K562 (cell line): Measurements from ENCODE around the gene MAPK4. TPM values are rescaled to one million over a fixed set of nuclear protein-coding genes. Genes with fewer than 3 reads are reported as not detected.

Experiments used
- ATAC-seq: fragments of 200-7000 bp; cut with Tn5 transposase; 3 replicates; pipeline ENCODE4 v1.9.1; 2020; ENCODE audit warnings: moderate library complexity
- BruUV-seq: library from RNA; stranded (reverse); fragments of 400-500 nt; replicated peaks from 2 replicates; lab custom pipeline; 2021; lab: Mats Ljungman, UMichigan
- CTCF ChIA-PET: fragments of 300-600 bp; formaldehyde crosslinking; extraction: SDS; loops from one replicate; lab custom pipeline; 2021; ENCODE audit warnings: low intra/inter-chr PET ratio; lab: Yijun Ruan, JAX
- POLR2A ChIA-PET: fragments of 300-600, 350-650 bp; sonication (Branson Sonifier 250); formaldehyde crosslinking; extraction: SDS; loops from one replicate; lab custom pipeline; 2021; ENCODE audit warnings: antibody characterized with exemption, inconsistent platforms; lab: Yijun Ruan, JAX
- DNase-seq, 4 experiments: peaks; one replicate each; pipeline versions ENCODE4 v3.0.0 to v3.0.0-alpha.2; 2011 to 2018; ENCODE audit warnings: low spot score in 3 of 4, mixed read lengths in 3 of 4; ENCODE audit errors: extremely low read depth in 1 of 4
- FAIRE-seq: peaks from 2 replicates; lab custom pipeline; 2011; peaks lifted over from hg19 to GRCh38; lab: Jason Lieb, UNC
- H2AFZ ChIP-seq: 2 replicates; pipeline ENCODE4 v1.6.0; 2011; ENCODE audit warnings: low read depth, low read length, control low read depth, inconsistent platforms
- H3K27ac ChIP-seq: fragments of 200-600 bp; 3 replicates; pipeline ENCODE4 v1.8.0; 2011; ENCODE audit warnings: low read depth, mild to moderate bottlenecking, control low read depth, inconsistent platforms, low read length, moderate library complexity, mixed read lengths; ENCODE audit errors: extremely low read depth
- H3K27me3 ChIP-seq, 2 experiments: fragments of 300-600 bp in 1 of 2; 2 replicates in 1 of 2; 3 replicates in 1 of 2; pipeline versions ENCODE4 v1.6.0 to v1.8.0; 2011; ENCODE audit warnings: inconsistent platforms in 2 of 2, low read length in 2 of 2, mild to moderate bottlenecking in 1 of 2, mixed read lengths in 1 of 2, moderate library complexity in 1 of 2; ENCODE audit not compliant: control insufficient read depth in 2 of 2, insufficient read depth in 2 of 2
- H3K36me3 ChIP-seq: fragments of 300-600 bp; 3 replicates; pipeline ENCODE4 v1.8.0; 2011; ENCODE audit warnings: mild to moderate bottlenecking, low read length, inconsistent platforms; ENCODE audit not compliant: control insufficient read depth, insufficient read depth
- H3K4me1 ChIP-seq, 2 experiments: fragments of 200-600 bp in 1 of 2; replicated peaks in 1 of 2; 2 replicates in 1 of 2; 3 replicates in 1 of 2; pipeline versions ENCODE4 v1.5.1 to v1.8.0; 2011; ENCODE audit warnings: inconsistent platforms in 2 of 2, low read length in 2 of 2, mild to moderate bottlenecking in 1 of 2, mixed read lengths in 1 of 2, moderate library complexity in 1 of 2; ENCODE audit not compliant: control insufficient read depth in 2 of 2, insufficient read depth in 2 of 2
- H3K4me2 ChIP-seq: 2 replicates; pipeline ENCODE4 v1.6.1; 2011; ENCODE audit warnings: low read length, control low read depth, inconsistent platforms, mixed read lengths; ENCODE audit not compliant: insufficient read depth
- H3K4me3 ChIP-seq: fragments of 200-600 bp; sonication (generic), shearing (Covaris generic); 2 replicates; pipeline ENCODE4 v1.5.1; 2016; ENCODE audit warnings: control low read depth, inconsistent platforms
- H3K79me2 ChIP-seq: fragments of 200-600 bp; 3 replicates; pipeline ENCODE4 v1.8.0; 2011; ENCODE audit warnings: low read length, inconsistent platforms; ENCODE audit not compliant: control insufficient read depth, insufficient read depth
- H3K9ac ChIP-seq, 2 experiments: 2 replicates each; pipeline versions ENCODE4 v1.6.0 to v1.6.1; 2011; ENCODE audit warnings: low read depth in 2 of 2, low read length in 2 of 2, control low read depth in 1 of 2, inconsistent platforms in 1 of 2, mild to moderate bottlenecking in 1 of 2, mixed read lengths in 1 of 2; ENCODE audit not compliant: insufficient read depth in 1 of 2
- H3K9me1 ChIP-seq: one replicate; pipeline ENCODE4 v1.6.0; 2011; ENCODE audit warnings: inconsistent platforms, mild to moderate bottlenecking, low read length, moderate library complexity; ENCODE audit not compliant: control insufficient read depth, insufficient read depth
- H3K9me3 ChIP-seq: replicated peaks from 2 replicates; pipeline ENCODE4 v1.5.1; 2011; ENCODE audit warnings: low read depth, low read length, inconsistent platforms; ENCODE audit not compliant: control insufficient read depth, insufficient read depth
- H4K20me1 ChIP-seq: replicated peaks from 2 replicates; pipeline ENCODE4 v1.6.1; 2011; ENCODE audit warnings: low read length, inconsistent platforms, mixed read lengths; ENCODE audit not compliant: control insufficient read depth, insufficient read depth
- BCOR ChIP-seq: fragments of 450-650 bp; IDR thresholded peaks from 2 replicates; pipeline ENCODE4 v1.6.1; 2016
- COPS2 ChIP-seq: fragments of 450-650 bp; conservative IDR thresholded peaks from 2 replicates; pipeline ENCODE4 v1.6.1; 2016; ENCODE audit warnings: mild to moderate bottlenecking, moderate library complexity
- FOXK1 ChIP-seq: sonication (generic); formaldehyde crosslinking; IDR thresholded peaks from 2 replicates; pipeline ENCODE4 v1.8.0; 2022; ENCODE audit warnings: missing genetic modification reagents, mild to moderate bottlenecking, borderline replicate concordance
- MBD2 ChIP-seq: sonication (generic); IDR thresholded peaks from 2 replicates; pipeline ENCODE4 v1.6.1; 2016; ENCODE audit warnings: low read depth, borderline replicate concordance
- MCM3 ChIP-seq: fragments of 450-650 bp; IDR thresholded peaks from 2 replicates; pipeline ENCODE4 v1.6.1; 2016
- MNT ChIP-seq, 2 experiments: fragments of 450-650 bp; conservative IDR thresholded peaks; 2 replicates each; pipeline ENCODE4 v1.6.1; 2017; ENCODE audit warnings: mild to moderate bottlenecking in 2 of 2, moderate library complexity in 2 of 2
- TEAD2 ChIP-seq: fragments of 450-650 bp; IDR thresholded peaks from 2 replicates; pipeline ENCODE4 v1.6.1; 2016; ENCODE audit warnings: missing genetic modification characterization, control low read depth, missing compliant biosample characterization
- ZNF584 ChIP-seq: fragments of 200-800 bp; sonication (Bioruptor generic); IDR thresholded peaks from 2 replicates; pipeline ENCODE4 v1.6.1; 2016; ENCODE audit warnings: low read depth, mild to moderate bottlenecking, missing genetic modification characterization, missing compliant biosample characterization
- ZNF695 ChIP-seq: fragments of 450-650 bp; formaldehyde crosslinking; IDR thresholded peaks from 2 replicates; pipeline ENCODE4 v1.4.0; 2020; ENCODE audit warnings: mild to moderate bottlenecking, moderate library complexity
- WGBS: fragments of 100-300 bp; shearing (Covaris generic); methylation state at CpG from one replicate; pipeline ENCODE4 v1.1.6; 2016; ENCODE audit warnings: low coverage, mixed read lengths; ENCODE audit not compliant: insufficient coverage; ENCODE audit errors: missing lambda C conversion rate; 5-methylcytosine and 5-hydroxymethylcytosine counted together
- in situ Hi-C: fragments of 300-500 bp; cut with MboI; formaldehyde crosslinking; loops from 4 replicates; pipeline ENCODE4 v1.15.0; 2018; ENCODE audit warnings: inconsistent platforms, mixed read lengths
- intact Hi-C: fragments of 100-400 bp; cut with micrococcal nuclease; formaldehyde crosslinking; loops from 2 replicates; pipeline ENCODE4 v1.14.2; 2022
- polyA plus RNA-seq, 8 experiments: library from polyadenylated mRNA; depleted of rRNA in 4 of 8; stranded (reverse) in 5 of 8; unstranded in 3 of 8; fragments of >200 nt; fragmentation: Nextera tagmentation in 2 of 8; fragmentation: Illumina TruSeq in 1 of 8; extraction: Ambion mirVana in 2 of 8; extraction: Trizol in 1 of 8; gene quantifications; 2 replicates each; pipeline versions ENCODE4 v1.2.1 to v1.2.3, GENCODE V29; 2011 to 2014; ENCODE audit warnings: inconsistent platforms in 1 of 8, missing spikeins in 1 of 8
- total RNA-seq, 7 experiments: library from RNA; depleted of rRNA in 6 of 7; stranded (reverse); fragments of >200 nt in 6 of 7; fragmentation: Illumina TruSeq in 2 of 7; extraction: Trizol in 2 of 7; gene quantifications; 2 replicates each; pipeline versions ENCODE4 v1.2.1 to v1.2.3, GENCODE V29; 2011 to 2021; ENCODE audit warnings: low replicate concordance in 1 of 7

MAPK4 gene
- total and polyA plus RNA-seq, 9 of the 15 experiments (the other 6 are each of a cell fraction or from before 2014, with no cell fraction given): not detected

- TF ChIP-seq ZNF584 (CRISPR knock-in tag) (no peak), BCOR (no peak), COPS2 (no peak), MCM3 (no peak), MBD2 (no peak), ZNF695 (CRISPR knock-in tag) (no peak), MNT (conservative IDR thresholded peaks at IDR 0.05) (no peak), FOXK1 (CRISPR knock-in tag) (no peak), TEAD2 (tag) (no peak)
- Histone ChIP-seq H2AFZ (no peak overlapping the region), H3K27me3 (peaks cover 0 to 9% of the 10 kb centered on the region in 2 experiments; a peak in 2 of 5 replicates), H3K9me3 (no peaks in the 10 kb centered on the region; the same call in 1 of the 2 replicates), H3K4me3 (no peak overlapping the region), H3K27ac (no peak overlapping the region), H3K79me2 (no peaks in the 10 kb centered on the region), H3K36me3 (no peaks in the 10 kb centered on the region), H4K20me1 (no peaks in the 10 kb centered on the region), H3K9me1 (no peaks in the 10 kb centered on the region), H3K4me1 (no peaks in the 10 kb centered on the region), H3K4me2 (no peak overlapping the region), H3K9ac (no peak overlapping the region)
- CTCF ChIA-PET: no interaction called here
- BruUV-seq: no TSS peak
- in situ Hi-C loops: no loop called here
- DNase-seq (no peak), FAIRE-seq (no peak), ATAC-seq (no peak)
- POLR2A ChIA-PET: interaction anchor here (0.6 kb wide), 1 partner anchor 435 kb away, joined by 3 read pairs; no protein-coding TSS in a partner anchor
- 2% methylated on average over 8 of the region's 10 CpGs for WGBS
- intact Hi-C loops: loop anchor here (1.0 kb wide), 1 partner anchor 121 kb away; no protein-coding TSS in a partner anchor
These were observed 103.0 kb downstream of the MAPK4 start for GRCh38 chr18:50662775-50663383.
